ENCODE results near the gene MALL. TPM values are rescaled to one million over a fixed set of nuclear protein-coding genes. Genes with fewer than 3 reads are reported as not detected.

Gene MALL
- total and polyA plus RNA-seq, 9 of the 15 experiments (the other 6 are each of a cell fraction or from before 2014, with no cell fraction given) = 0.24 TPM; not detected in 8

DNA sequence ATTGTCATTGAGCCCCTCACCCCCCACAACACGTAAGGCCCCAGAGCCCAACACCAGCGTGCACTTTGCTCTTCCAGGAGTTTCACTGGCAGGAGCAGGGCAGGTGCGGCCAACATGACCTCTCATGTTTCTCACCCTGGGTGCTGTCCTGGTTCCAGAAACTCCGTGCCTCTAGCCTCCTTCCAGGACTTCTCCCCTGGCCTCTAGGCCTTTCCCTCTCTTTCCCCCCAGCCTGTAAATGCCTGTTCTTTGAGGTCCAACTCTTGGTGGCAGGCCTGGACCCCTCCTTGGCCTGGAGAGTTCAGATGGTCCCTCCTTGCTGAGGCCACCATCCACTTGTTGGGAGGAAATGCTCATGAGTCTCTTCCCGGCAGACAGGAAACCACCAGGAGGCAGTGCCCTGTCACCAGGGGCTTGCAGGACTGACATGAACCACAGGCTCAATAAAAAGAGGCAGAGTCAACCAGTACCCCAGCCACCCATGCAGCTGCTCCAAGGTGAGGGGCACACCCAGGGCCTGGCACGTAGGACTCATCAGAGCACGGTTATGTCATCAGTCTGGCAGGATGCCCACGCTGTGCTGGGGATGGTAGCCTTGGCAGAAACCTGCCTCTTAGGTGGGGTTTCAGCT lies 1.5 kb downstream of the MALL start:
- Histone ChIP-seq H3K9me3 (replicated peaks; ENCODE audit: control insufficient read depth, insufficient read depth, low read depth, low read length) (no peaks in the 10 kb centered on the region), H2AFZ (ENCODE audit: low read depth, low read length) (no peak overlapping the region), H3K9me1 (ENCODE audit: control insufficient read depth, insufficient read depth, low read length) (peaks cover 4% of the 10 kb centered on the region), H3K4me1 (replicated peaks in 1 of 2; ENCODE audit: control insufficient read depth in 2 of 2, insufficient read depth in 2 of 2, low read length in 2 of 2) (peaks cover 0 to 7% of the 10 kb centered on the region in 2 experiments; a peak in 2 of 5 replicates), H3K27ac (ENCODE audit: extremely low read depth, low read depth, low read length) (no peak overlapping the region), H3K79me2 (ENCODE audit: control insufficient read depth, insufficient read depth, low read length) (no peaks in the 10 kb centered on the region), H3K4me2 (ENCODE audit: insufficient read depth, low read length) (no peak overlapping the region), H3K36me3 (ENCODE audit: control insufficient read depth, insufficient read depth, low read length) (no peaks in the 10 kb centered on the region), H3K9ac (ENCODE audit: insufficient read depth in 1 of 2, low read depth in 2 of 2, low read length in 2 of 2) (no peak overlapping the region), H4K20me1 (replicated peaks; ENCODE audit: control insufficient read depth, insufficient read depth, low read length) (no peaks in the 10 kb centered on the region; the same call in 1 of the 2 replicates), H3K4me3 (no peak overlapping the region), H3K27me3 (ENCODE audit: control insufficient read depth in 2 of 2, insufficient read depth in 2 of 2, low read length in 2 of 2) (peaks cover 11 to 36% of the 10 kb centered on the region in 2 experiments; a peak in 3 of 5 replicates)
- DNase-seq (ENCODE audit: extremely low read depth in 1 of 4, low spot score in 3 of 4) = no peak
- ATAC-seq = no peak
- ChIA-PET CTCF (ENCODE audit: low intra/inter-chr PET ratio) (no interaction called here), POLR2A (no interaction called here)
- 2% methylated on average over 7 of the region's 8 CpGs for WGBS (ENCODE audit: insufficient coverage, low coverage, missing lambda C conversion rate)
- intact Hi-C loops (cut with micrococcal nuclease) = no loop called here
- no TSS peak for BruUV-seq (replicated peaks)
- no peak for FAIRE-seq
- in situ Hi-C loops (cut with MboI) = no loop called here
- no peak for TF ChIP-seq PTTG1 (tag; IDR thresholded peaks at IDR 0.05; ENCODE audit: low read depth)
- TF ChIP-seq, protein P1, sequence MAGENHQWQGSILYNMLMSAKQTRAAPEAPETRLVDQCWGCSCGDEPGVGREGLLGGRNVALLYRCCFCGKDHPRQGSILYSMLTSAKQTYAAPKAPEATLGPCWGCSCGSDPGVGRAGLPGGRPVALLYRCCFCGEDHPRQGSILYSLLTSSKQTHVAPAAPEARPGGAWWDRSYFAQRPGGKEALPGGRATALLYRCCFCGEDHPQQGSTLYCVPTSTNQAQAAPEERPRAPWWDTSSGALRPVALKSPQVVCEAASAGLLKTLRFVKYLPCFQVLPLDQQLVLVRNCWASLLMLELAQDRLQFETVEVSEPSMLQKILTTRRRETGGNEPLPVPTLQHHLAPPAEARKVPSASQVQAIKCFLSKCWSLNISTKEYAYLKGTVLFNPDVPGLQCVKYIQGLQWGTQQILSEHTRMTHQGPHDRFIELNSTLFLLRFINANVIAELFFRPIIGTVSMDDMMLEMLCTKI (IDR thresholded peaks at IDR 0.05; ENCODE audit: partially characterized antibody) = no peak
- TF ChIP-seq SNIP1 (IDR thresholded peaks at IDR 0.05; ENCODE audit: low read depth) = no peak
- TF ChIP-seq MCM5 (IDR thresholded peaks at IDR 0.05; ENCODE audit: low read depth) = no peak
- no peak for TF ChIP-seq ZNF445 (CRISPR knock-in tag; IDR thresholded peaks at IDR 0.05; ENCODE audit: low read depth)
- no peak for TF ChIP-seq KAT7 (CRISPR knock-in tag; IDR thresholded peaks at IDR 0.05; ENCODE audit: borderline replicate concordance)
- no peak for TF ChIP-seq CBFA2T2 (conservative IDR thresholded peaks at IDR 0.05)
- TF ChIP-seq, protein P2, sequence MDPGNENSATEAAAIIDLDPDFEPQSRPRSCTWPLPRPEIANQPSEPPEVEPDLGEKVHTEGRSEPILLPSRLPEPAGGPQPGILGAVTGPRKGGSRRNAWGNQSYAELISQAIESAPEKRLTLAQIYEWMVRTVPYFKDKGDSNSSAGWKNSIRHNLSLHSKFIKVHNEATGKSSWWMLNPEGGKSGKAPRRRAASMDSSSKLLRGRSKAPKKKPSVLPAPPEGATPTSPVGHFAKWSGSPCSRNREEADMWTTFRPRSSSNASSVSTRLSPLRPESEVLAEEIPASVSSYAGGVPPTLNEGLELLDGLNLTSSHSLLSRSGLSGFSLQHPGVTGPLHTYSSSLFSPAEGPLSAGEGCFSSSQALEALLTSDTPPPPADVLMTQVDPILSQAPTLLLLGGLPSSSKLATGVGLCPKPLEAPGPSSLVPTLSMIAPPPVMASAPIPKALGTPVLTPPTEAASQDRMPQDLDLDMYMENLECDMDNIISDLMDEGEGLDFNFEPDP (CRISPR knock-in tag; IDR thresholded peaks at IDR 0.05) = no peak
- no peak for TF ChIP-seq ZC3H8 (IDR thresholded peaks at IDR 0.05)
- no peak for TF ChIP-seq JUNB (CRISPR knock-in tag; conservative IDR thresholded peaks at IDR 0.05)
- no peak for TF ChIP-seq ZNF717 (CRISPR knock-in tag; IDR thresholded peaks at IDR 0.05)
- TF ChIP-seq SOX6 (IDR thresholded peaks at IDR 0.05) = no peak
- TF ChIP-seq, protein P3, sequence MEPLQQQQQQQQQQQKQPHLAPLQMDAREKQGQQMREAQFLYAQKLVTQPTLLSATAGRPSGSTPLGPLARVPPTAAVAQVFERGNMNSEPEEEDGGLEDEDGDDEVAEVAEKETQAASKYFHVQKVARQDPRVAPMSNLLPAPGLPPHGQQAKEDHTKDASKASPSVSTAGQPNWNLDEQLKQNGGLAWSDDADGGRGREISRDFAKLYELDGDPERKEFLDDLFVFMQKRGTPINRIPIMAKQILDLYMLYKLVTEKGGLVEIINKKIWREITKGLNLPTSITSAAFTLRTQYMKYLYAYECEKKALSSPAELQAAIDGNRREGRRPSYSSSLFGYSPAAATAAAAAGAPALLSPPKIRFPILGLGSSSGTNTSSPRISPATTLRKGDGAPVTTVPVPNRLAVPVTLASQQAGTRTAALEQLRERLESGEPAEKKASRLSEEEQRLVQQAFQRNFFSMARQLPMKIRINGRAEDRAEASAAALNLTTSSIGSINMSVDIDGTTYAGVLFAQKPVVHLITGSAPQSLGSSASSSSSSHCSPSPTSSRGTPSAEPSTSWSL (CRISPR knock-in tag; IDR thresholded peaks at IDR 0.05; ENCODE audit: borderline replicate concordance) = no peak
- TF ChIP-seq, protein P4, sequence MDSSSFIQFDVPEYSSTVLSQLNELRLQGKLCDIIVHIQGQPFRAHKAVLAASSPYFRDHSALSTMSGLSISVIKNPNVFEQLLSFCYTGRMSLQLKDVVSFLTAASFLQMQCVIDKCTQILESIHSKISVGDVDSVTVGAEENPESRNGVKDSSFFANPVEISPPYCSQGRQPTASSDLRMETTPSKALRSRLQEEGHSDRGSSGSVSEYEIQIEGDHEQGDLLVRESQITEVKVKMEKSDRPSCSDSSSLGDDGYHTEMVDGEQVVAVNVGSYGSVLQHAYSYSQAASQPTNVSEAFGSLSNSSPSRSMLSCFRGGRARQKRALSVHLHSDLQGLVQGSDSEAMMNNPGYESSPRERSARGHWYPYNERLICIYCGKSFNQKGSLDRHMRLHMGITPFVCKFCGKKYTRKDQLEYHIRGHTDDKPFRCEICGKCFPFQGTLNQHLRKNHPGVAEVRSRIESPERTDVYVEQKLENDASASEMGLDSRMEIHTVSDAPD (CRISPR knock-in tag; IDR thresholded peaks at IDR 0.05) = no peak
- TF ChIP-seq NR2F6 (CRISPR knock-in tag; IDR thresholded peaks at IDR 0.05) = no peak
- no peak for TF ChIP-seq ESRRA (IDR thresholded peaks at IDR 0.05; ENCODE audit: borderline replicate concordance, low read depth)
- no peak for TF ChIP-seq ZNF561 (CRISPR knock-in tag; conservative IDR thresholded peaks at IDR 0.05)
